Bronchial epithelial cell (primary cell): ENCODE results near the gene PPP6R2. TPM values are rescaled to one million over a fixed set of nuclear protein-coding genes. Genes with fewer than 3 reads are reported as not detected.

ENCODE experiments used
- DNase-seq: peaks from one replicate; pipeline ENCODE4 v3.0.0-alpha.2; 2010; ENCODE audit warnings: low read depth
- FAIRE-seq: peaks from 2 replicates; lab custom pipeline; 2011; peaks lifted over from hg19 to GRCh38; lab: Jason Lieb, UNC
- H3K27me3 ChIP-seq: 2 replicates; pipeline ENCODE4 v1.5.1; 2011; ENCODE audit warnings: low read length; ENCODE audit not compliant: control insufficient read depth, insufficient read depth
- H3K36me3 ChIP-seq: 2 replicates; pipeline ENCODE4 v1.5.1; 2011; ENCODE audit warnings: low read length; ENCODE audit not compliant: control insufficient read depth, insufficient read depth
- H3K4me3 ChIP-seq: 2 replicates; pipeline ENCODE4 v1.5.1; 2011; ENCODE audit warnings: mild to moderate bottlenecking, low read depth, low read length, control low read depth
- total RNA-seq: library from RNA; depleted of rRNA; stranded (reverse); fragments of >200 nt; gene quantifications from 2 replicates; pipeline ENCODE4 v1.2.1, GENCODE V29; 2014
- TF ChIP-seq, protein P1 (sequence below): IDR thresholded peaks from 2 replicates; pipeline ENCODE4 v1.5.1; 2011; ENCODE audit warnings: mild to moderate bottlenecking, moderate library complexity, low read length, control low read depth, inconsistent platforms; ENCODE audit not compliant: insufficient read depth, severe bottlenecking

PPP6R2 gene
- total RNA-seq, 1 donor from 2014 or later = 50.5 TPM

DNA sequence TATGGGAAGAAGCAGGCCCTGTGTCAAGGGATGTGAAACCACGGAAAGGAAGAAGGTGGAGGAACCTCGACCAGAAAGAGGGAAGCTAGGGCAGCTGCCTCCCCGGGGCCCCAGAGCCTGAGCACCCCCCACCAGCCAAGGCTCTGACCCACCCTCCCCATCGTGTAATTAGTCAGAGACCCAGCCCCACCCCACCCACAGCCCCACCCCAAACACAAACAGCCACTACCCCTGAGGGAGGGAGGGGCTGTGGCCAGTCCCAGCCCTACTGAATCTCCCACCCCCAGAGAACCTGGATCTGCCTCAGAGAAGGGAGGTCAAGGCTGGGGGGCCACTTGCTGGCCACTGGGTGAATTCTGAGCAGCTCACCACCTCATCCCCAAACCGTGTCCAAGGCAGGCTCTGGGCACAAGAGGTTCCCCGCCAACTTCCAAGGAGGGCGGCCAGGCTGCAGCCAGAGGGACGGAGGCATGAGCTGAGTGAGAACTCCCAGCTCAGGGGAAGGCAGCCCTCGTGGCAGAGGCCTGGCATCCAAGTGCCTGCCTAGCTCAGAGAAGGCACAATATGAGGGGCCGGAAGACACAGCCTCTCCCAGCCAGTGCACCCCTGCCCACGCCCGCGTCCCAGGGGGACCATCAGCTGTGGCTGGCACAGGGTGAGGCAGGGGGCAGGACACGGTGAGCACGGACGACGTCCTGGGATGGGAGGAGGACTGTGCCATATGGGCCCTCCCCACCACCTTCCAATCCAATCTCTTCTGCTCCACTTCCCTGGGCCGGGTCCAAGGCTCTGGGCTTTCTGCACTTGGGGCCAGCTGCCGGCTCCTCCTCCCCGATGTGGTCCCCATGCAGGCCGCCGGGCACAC lies 38.4 kb upstream of the PPP6R2 start:
- no peak for FAIRE-seq
- Histone ChIP-seq H3K4me3 (peak overlapping the region; percentile 99), H3K36me3 (peaks cover 22% of the 10 kb centered on the region), H3K27me3 (no peaks in the 10 kb centered on the region)
- DNase-seq = peak; percentile 65
- TF ChIP-seq, protein P1, sequence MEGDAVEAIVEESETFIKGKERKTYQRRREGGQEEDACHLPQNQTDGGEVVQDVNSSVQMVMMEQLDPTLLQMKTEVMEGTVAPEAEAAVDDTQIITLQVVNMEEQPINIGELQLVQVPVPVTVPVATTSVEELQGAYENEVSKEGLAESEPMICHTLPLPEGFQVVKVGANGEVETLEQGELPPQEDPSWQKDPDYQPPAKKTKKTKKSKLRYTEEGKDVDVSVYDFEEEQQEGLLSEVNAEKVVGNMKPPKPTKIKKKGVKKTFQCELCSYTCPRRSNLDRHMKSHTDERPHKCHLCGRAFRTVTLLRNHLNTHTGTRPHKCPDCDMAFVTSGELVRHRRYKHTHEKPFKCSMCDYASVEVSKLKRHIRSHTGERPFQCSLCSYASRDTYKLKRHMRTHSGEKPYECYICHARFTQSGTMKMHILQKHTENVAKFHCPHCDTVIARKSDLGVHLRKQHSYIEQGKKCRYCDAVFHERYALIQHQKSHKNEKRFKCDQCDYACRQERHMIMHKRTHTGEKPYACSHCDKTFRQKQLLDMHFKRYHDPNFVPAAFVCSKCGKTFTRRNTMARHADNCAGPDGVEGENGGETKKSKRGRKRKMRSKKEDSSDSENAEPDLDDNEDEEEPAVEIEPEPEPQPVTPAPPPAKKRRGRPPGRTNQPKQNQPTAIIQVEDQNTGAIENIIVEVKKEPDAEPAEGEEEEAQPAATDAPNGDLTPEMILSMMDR = no peak

DNA sequence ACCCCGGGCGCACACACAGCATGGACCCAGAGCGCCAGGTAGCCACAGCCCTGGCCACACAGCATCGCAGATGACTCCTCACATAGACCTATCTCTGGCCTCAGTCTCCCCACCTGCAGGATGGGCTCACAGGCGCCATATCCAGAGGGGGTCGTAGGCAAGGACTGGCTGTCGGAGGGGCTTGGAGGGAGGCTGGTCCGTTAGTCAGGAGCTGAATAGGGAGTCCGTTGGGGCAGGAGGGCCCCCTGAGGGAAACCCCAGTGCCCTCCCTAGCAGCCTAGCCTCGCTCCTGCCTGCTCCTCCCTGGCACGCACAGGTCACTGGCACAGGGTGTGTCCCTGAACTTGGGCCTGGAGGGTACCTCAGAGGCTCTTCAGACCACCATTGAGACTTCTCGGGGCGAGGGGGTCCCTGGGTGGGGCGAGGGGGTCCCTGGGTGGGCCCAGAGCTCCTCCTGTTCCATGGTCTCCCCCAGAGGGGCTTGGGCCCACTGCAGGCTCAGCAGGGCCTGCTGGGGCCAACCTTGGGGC lies 37.7 kb upstream of the PPP6R2 start:
- peak overlapping the region; percentile 99 for H3K4me3 ChIP-seq
- DNase-seq = no peak
- H3K36me3 ChIP-seq = peaks cover 21% of the 10 kb centered on the region
- TF ChIP-seq, protein P1 = no peak
- no peak for FAIRE-seq
- H3K27me3 ChIP-seq = no peaks in the 10 kb centered on the region

DNA sequence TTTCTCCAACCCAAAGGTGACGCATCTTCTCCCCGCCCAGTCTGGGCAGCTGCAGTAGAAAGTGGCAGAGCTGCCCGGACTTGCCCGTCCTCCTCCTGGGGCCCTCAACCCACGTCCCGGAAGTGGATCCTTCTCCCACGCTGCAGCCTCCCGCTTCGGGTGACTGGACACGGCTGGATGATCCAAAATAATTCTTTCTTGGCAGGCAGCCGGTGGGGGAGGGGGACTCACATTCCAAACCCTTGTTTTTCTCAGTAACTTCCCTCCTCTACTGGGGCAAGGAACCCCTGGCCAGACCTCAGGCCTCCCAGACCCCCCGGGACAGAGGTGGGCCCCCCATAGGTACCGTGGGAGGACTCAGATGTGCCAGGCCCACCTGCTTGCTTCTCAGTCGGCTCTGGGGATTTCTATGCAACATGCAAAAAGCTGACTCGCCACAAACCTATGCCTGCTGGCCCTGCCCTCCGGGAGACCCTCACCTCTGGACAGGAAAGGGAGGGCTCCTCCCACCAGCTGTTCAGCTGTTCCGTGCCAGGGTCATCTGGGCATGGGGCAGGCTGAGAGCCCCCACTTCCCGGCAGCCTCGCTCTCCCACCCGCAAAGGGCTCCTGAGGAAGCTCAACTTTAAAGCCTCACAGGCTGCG lies 37.1 kb upstream of the PPP6R2 start:
- Histone ChIP-seq H3K36me3 (peaks cover 20% of the 10 kb centered on the region), H3K27me3 (no peaks in the 10 kb centered on the region), H3K4me3 (peak overlapping the region; percentile 99)
- TF ChIP-seq, protein P1 = no peak
- FAIRE-seq (peak; percentile 50), DNase-seq (peak; percentile 95)

DNA sequence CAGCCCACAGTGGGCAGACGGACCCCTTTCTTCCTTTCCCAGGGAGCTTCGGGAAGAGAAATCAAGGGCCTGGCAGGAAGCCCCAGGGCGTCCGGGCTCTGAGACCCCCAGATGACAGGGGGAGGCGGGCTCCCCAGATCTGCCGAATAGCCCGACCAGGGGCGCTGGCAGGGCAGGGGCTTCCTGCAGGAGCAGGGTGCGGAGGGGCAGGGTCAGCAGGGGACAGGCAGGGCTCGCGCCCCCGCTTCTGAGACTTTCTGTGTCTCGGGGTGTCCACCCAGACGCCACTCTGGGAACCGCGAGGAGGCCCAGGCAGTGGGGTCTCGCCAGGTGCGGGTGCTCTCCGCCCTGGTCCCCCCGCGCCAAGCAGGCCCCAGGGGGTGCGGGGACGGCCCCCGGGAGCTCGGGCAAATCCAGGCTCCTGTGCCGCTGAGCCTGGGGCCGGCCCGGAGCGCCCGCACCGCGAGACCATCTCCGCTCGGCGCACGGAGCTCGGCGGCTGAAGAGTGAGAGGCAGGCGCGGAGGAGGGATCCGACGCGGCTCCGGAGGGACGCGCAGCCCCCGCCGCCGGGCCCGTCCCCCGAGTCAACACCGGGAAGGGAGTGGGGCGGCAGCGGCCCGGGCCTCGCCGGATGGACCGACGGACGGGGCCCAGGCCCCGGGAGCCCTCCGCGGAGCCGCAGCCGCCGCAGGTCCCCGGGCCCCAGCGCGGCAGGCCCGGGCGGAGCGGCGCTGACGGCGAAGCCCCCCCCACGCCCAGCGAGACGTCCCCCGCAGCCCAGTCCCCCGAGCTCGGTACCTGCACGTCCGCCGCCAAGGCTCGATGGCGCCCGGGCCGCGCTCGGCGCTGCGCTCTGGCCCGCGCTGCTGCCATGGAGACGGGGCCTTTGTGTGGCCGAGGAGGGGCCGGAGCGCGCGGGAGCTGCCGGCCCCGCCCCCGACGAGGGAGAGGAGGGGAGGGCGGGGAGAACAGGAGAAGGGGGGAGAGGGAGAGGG lies 36.1 kb upstream of the PPP6R2 start, which contains the start of gene PLXNB2:
TSS of gene PLXNB2 (minus strand) at position 894 of the 997 bp plus-strand sequence. CDS start 17,062 bp downstream, outside the sequence.
- DNase-seq (peak; percentile 40), FAIRE-seq (no peak)
- H3K36me3 ChIP-seq = peaks cover 15% of the 10 kb centered on the region
- peak within 1 kb of the TSS; percentile 99 for H3K4me3 ChIP-seq
- no peaks in the 10 kb centered on the region for H3K27me3 ChIP-seq
- TF ChIP-seq, protein P1 = no peak

DNA sequence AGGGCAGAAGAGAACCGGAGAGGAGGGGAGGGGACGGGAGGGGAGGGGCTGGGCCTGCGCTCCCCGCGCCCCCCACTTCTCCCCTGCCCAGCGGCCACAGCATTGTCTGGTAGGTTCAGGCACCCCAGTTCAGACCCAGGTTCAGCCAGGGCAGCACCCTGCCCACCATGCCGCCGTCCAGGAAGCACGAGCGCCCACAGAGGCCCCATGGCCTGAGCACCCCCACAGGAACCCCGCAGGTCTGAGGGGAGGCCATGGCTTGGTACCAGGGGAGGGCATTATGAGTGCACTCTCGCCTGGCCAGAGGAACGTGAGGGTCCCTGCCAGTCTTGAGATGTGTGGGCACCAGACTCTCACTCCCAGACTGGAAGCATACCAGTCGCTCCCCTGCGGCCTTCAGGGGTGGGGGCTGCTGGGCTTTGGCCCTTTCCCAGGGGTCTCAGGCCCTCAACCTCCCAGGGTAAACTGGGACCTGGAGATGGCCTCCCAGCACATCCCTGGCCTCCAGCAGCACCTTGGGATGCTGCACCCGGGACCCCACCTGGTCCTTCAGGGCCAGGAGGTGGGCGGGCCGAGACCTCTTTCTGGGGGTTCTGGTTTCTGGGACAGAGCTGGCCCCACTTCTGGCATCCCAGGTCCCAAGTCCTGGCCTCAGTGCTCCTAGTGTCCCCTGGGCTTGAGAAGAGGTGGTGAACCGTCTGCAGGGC lies 35.1 kb upstream of the PPP6R2 start:
- DNase-seq = no peak
- Histone ChIP-seq H3K4me3 (no peak overlapping the region), H3K36me3 (peaks cover 10% of the 10 kb centered on the region), H3K27me3 (no peaks in the 10 kb centered on the region)
- no peak for FAIRE-seq
- TF ChIP-seq, protein P1 = no peak
